Caki2 (cell line): ENCODE data around the gene CCDC81. TPM values are rescaled to one million over a fixed set of nuclear protein-coding genes. Genes with fewer than 3 reads are reported as not detected.
"Not testable (repeated sequence)": the region's sequence is repeated elsewhere in the genome, so short reads cannot be mapped to it uniquely, and the experiment has no call there.

Source experiments
- DNase-seq: peaks from one replicate; pipeline ENCODE4 v3.0.0-alpha.2; 2015; ENCODE audit warnings: low read depth
- in situ Hi-C: cut with HindIII; loops from 2 replicates; pipeline ENCODE4 v1.10.0; 2016; ENCODE audit warnings: low sequenced_read_pairs, low pct_unique_long_range_greater_than_20kb, mixed read lengths
- total RNA-seq: library from RNA; depleted of rRNA; stranded (reverse); fragments of >200 nt; shearing (Covaris generic); gene quantifications from 2 replicates; pipeline ENCODE4 v1.2.3, GENCODE V29; 2014; ENCODE audit warnings: low replicate concordance

Gene CCDC81
- total RNA-seq, 1 experiment from 2014 or later = 0.51 TPM

- DNase-seq, in situ Hi-C loops: not testable (repeated sequence)
Measured at GRCh38 chr11:86423488-86423887, 48.8 kb downstream of the CCDC81 start.

- in situ Hi-C loops = no loop called here
- DNase-seq = no peak
Measured at GRCh38 chr11:86427441-86427840, 52.8 kb downstream of the CCDC81 start.

- no peak for DNase-seq
- in situ Hi-C loops = no loop called here
Measured at GRCh38 chr11:86431258-86431657, 56.6 kb downstream of the CCDC81 start.

GRCh38 chr11:86433361-86434095 is 58.8 kb downstream of the CCDC81 start:
- DNase-seq, in situ Hi-C loops: not testable (repeated sequence)

- no peak for DNase-seq
- in situ Hi-C loops = no loop called here
Measured at GRCh38 chr11:86435711-86436110, 61.0 kb downstream of the CCDC81 start.

- peak; percentile 73 for DNase-seq
- in situ Hi-C loops = no loop called here
Measured at GRCh38 chr11:86438685-86439084, 64.0 kb downstream of the CCDC81 start.

GRCh38 chr11:86440305-86440716 is 65.6 kb downstream of the CCDC81 start:
- in situ Hi-C loops = no loop called here

GRCh38 chr11:86440843-86441242 is 66.2 kb downstream of the CCDC81 start:
- in situ Hi-C loops = no loop called here
- DNase-seq = no peak

More at GRCh38 chr11:86440305-86440716, 65.6 kb downstream of the CCDC81 start:
- no peak for DNase-seq

GRCh38 chr11:86442420-86442819 is 67.7 kb downstream of the CCDC81 start:
- DNase-seq = peak; percentile 30
- in situ Hi-C loops = no loop called here

GRCh38 chr11:86442827-86443226 is 68.1 kb downstream of the CCDC81 start:
- DNase-seq = no peak
- in situ Hi-C loops = no loop called here

- in situ Hi-C loops = no loop called here
- no peak for DNase-seq
Measured at GRCh38 chr11:86443415-86443814, 68.7 kb downstream of the CCDC81 start.

GRCh38 chr11:86444981-86445380 is 70.3 kb downstream of the CCDC81 start:
- DNase-seq = no peak
- in situ Hi-C loops = no loop called here

- in situ Hi-C loops = no loop called here
- DNase-seq = no peak
Measured at GRCh38 chr11:86446163-86446923, 71.7 kb downstream of the CCDC81 start.

GRCh38 chr11:86446924-86447285 is 72.2 kb downstream of the CCDC81 start:
- in situ Hi-C loops = no loop called here
- no peak for DNase-seq

- no peak for DNase-seq
- in situ Hi-C loops = no loop called here
Measured at GRCh38 chr11:86447763-86448480, 73.2 kb downstream of the CCDC81 start.

- in situ Hi-C loops = no loop called here
- DNase-seq = no peak
Measured at GRCh38 chr11:86449993-86450629, 75.4 kb downstream of the CCDC81 start.

- DNase-seq = no peak
- in situ Hi-C loops = no loop called here
Measured at GRCh38 chr11:86453290-86454030, 78.8 kb downstream of the CCDC81 start.
